HepG2 (cell line): ENCODE data around the gene CASP4. TPM values are rescaled to one million over a fixed set of nuclear protein-coding genes. Genes with fewer than 3 reads are reported as not detected.

Source experiments
- CEBPB ChIP-seq: IDR thresholded peaks from 2 replicates; pipeline ENCODE4 v1.6.1; 2011; ENCODE audit warnings: low read depth, low read length, improper control_type of control experiment, borderline replicate concordance
- ERF ChIP-seq: IDR thresholded peaks from 2 replicates; pipeline ENCODE4 v1.6.1; 2018; ENCODE audit warnings: missing biosample characterization, missing genetic modification reagents
- FOXA1 ChIP-seq, 2 experiments: fragments of 450-650 bp in 1 of 2; sonication (generic) in 1 of 2; formaldehyde crosslinking in 1 of 2; IDR thresholded peaks; 2 replicates each; pipeline versions ENCODE4 v1.4.0 to v1.6.1; 2016 to 2020; ENCODE audit warnings: missing genetic modification reagents in 1 of 2
- GFI1 ChIP-seq: sonication (generic); formaldehyde crosslinking; IDR thresholded peaks from 2 replicates; pipeline ENCODE4 v1.5.0; 2020; ENCODE audit warnings: missing genetic modification reagents, mild to moderate bottlenecking, borderline replicate concordance
- HMG20A ChIP-seq: IDR thresholded peaks from 2 replicates; pipeline ENCODE4 v1.6.1; 2016; ENCODE audit warnings: borderline replicate concordance
- MIXL1 ChIP-seq: IDR thresholded peaks from 2 replicates; pipeline ENCODE4 v1.6.1; 2016
- MTF2 ChIP-seq: sonication (generic); formaldehyde crosslinking; IDR thresholded peaks from 2 replicates; pipeline ENCODE4 v1.5.0; 2020; ENCODE audit warnings: missing genetic modification reagents, borderline replicate concordance
- NFYB ChIP-seq: sonication (generic); formaldehyde crosslinking; IDR thresholded peaks from 2 replicates; pipeline ENCODE4 v1.4.0; 2020; ENCODE audit warnings: missing genetic modification reagents
- ZBTB3 ChIP-seq: sonication (generic); formaldehyde crosslinking; IDR thresholded peaks from 2 replicates; pipeline ENCODE4 v1.4.0; 2020; ENCODE audit warnings: low read depth, mild to moderate bottlenecking, moderate library complexity, missing genetic modification reagents, borderline replicate concordance
- ZBTB7B ChIP-seq: sonication (generic); formaldehyde crosslinking; IDR thresholded peaks from 2 replicates; pipeline ENCODE4 v1.4.0; 2020; ENCODE audit warnings: missing genetic modification reagents
- ZNF331 ChIP-seq: sonication (generic); formaldehyde crosslinking; IDR thresholded peaks from 2 replicates; pipeline ENCODE4 v1.4.0; 2020; ENCODE audit warnings: missing genetic modification reagents
- ZNF501 ChIP-seq: sonication (generic); formaldehyde crosslinking; IDR thresholded peaks from 2 replicates; pipeline ENCODE4 v1.5.1; 2020; ENCODE audit warnings: mild to moderate bottlenecking, moderate library complexity, missing genetic modification reagents
- ZNF562 ChIP-seq: sonication (generic); formaldehyde crosslinking; IDR thresholded peaks from 2 replicates; pipeline ENCODE4 v1.8.0; 2022; ENCODE audit warnings: missing genetic modification reagents, borderline replicate concordance
- ZSCAN30 ChIP-seq: sonication (generic); formaldehyde crosslinking; IDR thresholded peaks from 2 replicates; pipeline ENCODE4 v1.5.0; 2020; ENCODE audit warnings: mild to moderate bottlenecking, missing genetic modification reagents
- polyA plus RNA-seq, 8 experiments: library from polyadenylated mRNA; depleted of rRNA in 3 of 8; stranded (reverse) in 7 of 8; unstranded in 1 of 8; fragments of >200 nt; fragmentation: Illumina TruSeq in 4 of 8; extraction: Trizol in 4 of 8; gene quantifications; 2 replicates each; pipeline versions ENCODE4 v1.2.1 to v1.2.3, GENCODE V29; 2011 to 2016; ENCODE audit warnings: low read depth in 4 of 8, missing spikeins in 1 of 8, mixed read lengths in 1 of 8; ENCODE audit not compliant: insufficient read depth in 1 of 8
- total RNA-seq, 5 experiments: library from RNA; depleted of rRNA; stranded (reverse); fragments of >200 nt; fragmentation: Illumina TruSeq; extraction: Trizol; gene quantifications; 2 replicates each; pipeline ENCODE4 v1.2.3, GENCODE V29; 2016; ENCODE audit warnings: low read depth in 1 of 5
- TF ChIP-seq, protein P1 (sequence below): sonication (generic); formaldehyde crosslinking; IDR thresholded peaks from 2 replicates; pipeline ENCODE4 v1.4.0; 2020; ENCODE audit warnings: mild to moderate bottlenecking, missing genetic modification reagents, borderline replicate concordance
- TF ChIP-seq, protein P2 (sequence below): IDR thresholded peaks from 2 replicates; pipeline ENCODE4 v1.6.1; 2016; ENCODE audit warnings: low read depth, missing genetic modification reagents, missing compliant biosample characterization
- TF ChIP-seq, protein P3 (sequence below): sonication (generic); formaldehyde crosslinking; IDR thresholded peaks from 2 replicates; pipeline ENCODE4 v1.5.0; 2020; ENCODE audit warnings: missing genetic modification reagents
- TF ChIP-seq, protein P4 (sequence below): sonication (generic); formaldehyde crosslinking; IDR thresholded peaks from 2 replicates; pipeline ENCODE4 v1.5.0; 2020; ENCODE audit warnings: missing genetic modification reagents

CASP4 gene
- total and polyA plus RNA-seq, 2 of the 13 experiments (the other 11 are each of a cell fraction or from before 2014, with no cell fraction given), result 56.4 to 69.8 TPM

DNA sequence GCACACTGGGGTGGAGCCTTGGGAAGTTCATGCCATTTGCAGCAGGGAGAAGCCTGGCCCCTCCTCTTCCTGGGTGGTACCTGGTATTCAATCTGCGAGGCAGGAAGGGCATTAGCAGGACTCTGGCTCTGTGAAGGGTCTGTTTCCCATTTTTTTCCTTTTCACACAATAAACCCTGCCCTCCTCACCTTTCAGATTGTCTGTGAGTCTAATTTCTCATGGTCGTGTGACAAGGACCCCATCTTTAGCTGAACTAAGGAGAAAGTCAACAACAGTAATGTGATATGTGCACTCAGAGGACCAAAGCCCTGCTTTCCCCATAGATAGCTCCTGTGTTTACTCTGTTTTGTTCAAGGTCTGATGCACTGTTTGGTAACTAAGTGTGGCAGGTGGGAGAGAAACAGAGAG is 26.6 kb upstream of the CASP4 start (continued):
- no peak for TF ChIP-seq ZNF562 (CRISPR knock-in tag)
- TF ChIP-seq, protein P1, sequence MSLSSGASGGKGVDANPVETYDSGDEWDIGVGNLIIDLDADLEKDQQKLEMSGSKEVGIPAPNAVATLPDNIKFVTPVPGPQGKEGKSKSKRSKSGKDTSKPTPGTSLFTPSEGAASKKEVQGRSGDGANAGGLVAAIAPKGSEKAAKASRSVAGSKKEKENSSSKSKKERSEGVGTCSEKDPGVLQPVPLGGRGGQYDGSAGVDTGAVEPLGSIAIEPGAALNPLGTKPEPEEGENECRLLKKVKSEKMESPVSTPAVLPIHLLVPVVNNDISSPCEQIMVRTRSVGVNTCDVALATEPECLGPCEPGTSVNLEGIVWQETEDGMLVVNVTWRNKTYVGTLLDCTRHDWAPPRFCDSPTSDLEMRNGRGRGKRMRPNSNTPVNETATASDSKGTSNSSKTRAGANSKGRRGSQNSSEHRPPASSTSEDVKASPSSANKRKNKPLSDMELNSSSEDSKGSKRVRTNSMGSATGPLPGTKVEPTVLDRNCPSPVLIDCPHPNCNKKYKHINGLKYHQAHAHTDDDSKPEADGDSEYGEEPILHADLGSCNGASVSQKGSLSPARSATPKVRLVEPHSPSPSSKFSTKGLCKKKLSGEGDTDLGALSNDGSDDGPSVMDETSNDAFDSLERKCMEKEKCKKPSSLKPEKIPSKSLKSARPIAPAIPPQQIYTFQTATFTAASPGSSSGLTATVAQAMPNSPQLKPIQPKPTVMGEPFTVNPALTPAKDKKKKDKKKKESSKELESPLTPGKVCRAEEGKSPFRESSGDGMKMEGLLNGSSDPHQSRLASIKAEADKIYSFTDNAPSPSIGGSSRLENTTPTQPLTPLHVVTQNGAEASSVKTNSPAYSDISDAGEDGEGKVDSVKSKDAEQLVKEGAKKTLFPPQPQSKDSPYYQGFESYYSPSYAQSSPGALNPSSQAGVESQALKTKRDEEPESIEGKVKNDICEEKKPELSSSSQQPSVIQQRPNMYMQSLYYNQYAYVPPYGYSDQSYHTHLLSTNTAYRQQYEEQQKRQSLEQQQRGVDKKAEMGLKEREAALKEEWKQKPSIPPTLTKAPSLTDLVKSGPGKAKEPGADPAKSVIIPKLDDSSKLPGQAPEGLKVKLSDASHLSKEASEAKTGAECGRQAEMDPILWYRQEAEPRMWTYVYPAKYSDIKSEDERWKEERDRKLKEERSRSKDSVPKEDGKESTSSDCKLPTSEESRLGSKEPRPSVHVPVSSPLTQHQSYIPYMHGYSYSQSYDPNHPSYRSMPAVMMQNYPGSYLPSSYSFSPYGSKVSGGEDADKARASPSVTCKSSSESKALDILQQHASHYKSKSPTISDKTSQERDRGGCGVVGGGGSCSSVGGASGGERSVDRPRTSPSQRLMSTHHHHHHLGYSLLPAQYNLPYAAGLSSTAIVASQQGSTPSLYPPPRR (CRISPR knock-in tag), result peak; percentile 69; the same call in 1 of the 2 replicates
- peak; percentile 68 for TF ChIP-seq CEBPB
- 0 out of 2 replicates have a peak, but pooled peaks have one; percentile 34 for TF ChIP-seq MTF2 (CRISPR knock-in tag)
- TF ChIP-seq ZSCAN30 (CRISPR knock-in tag), result no peak
- TF ChIP-seq FOXA1 (IDR thresholded peaks at IDR 0.05), result peak; percentile 86
- peak; percentile 95 for TF ChIP-seq FOXA1 (CRISPR knock-in tag; IDR thresholded peaks at IDR 0.05)
- TF ChIP-seq GFI1 (CRISPR knock-in tag), result 0 out of 2 replicates have a peak, but pooled peaks have one; percentile 26
- TF ChIP-seq, protein P2, sequence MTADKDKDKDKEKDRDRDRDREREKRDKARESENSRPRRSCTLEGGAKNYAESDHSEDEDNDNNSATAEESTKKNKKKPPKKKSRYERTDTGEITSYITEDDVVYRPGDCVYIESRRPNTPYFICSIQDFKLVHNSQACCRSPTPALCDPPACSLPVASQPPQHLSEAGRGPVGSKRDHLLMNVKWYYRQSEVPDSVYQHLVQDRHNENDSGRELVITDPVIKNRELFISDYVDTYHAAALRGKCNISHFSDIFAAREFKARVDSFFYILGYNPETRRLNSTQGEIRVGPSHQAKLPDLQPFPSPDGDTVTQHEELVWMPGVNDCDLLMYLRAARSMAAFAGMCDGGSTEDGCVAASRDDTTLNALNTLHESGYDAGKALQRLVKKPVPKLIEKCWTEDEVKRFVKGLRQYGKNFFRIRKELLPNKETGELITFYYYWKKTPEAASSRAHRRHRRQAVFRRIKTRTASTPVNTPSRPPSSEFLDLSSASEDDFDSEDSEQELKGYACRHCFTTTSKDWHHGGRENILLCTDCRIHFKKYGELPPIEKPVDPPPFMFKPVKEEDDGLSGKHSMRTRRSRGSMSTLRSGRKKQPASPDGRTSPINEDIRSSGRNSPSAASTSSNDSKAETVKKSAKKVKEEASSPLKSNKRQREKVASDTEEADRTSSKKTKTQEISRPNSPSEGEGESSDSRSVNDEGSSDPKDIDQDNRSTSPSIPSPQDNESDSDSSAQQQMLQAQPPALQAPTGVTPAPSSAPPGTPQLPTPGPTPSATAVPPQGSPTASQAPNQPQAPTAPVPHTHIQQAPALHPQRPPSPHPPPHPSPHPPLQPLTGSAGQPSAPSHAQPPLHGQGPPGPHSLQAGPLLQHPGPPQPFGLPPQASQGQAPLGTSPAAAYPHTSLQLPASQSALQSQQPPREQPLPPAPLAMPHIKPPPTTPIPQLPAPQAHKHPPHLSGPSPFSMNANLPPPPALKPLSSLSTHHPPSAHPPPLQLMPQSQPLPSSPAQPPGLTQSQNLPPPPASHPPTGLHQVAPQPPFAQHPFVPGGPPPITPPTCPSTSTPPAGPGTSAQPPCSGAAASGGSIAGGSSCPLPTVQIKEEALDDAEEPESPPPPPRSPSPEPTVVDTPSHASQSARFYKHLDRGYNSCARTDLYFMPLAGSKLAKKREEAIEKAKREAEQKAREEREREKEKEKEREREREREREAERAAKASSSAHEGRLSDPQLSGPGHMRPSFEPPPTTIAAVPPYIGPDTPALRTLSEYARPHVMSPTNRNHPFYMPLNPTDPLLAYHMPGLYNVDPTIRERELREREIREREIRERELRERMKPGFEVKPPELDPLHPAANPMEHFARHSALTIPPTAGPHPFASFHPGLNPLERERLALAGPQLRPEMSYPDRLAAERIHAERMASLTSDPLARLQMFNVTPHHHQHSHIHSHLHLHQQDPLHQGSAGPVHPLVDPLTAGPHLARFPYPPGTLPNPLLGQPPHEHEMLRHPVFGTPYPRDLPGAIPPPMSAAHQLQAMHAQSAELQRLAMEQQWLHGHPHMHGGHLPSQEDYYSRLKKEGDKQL (CRISPR knock-in tag), result 0 out of 2 replicates have a peak, but pooled peaks have one; percentile 63
- TF ChIP-seq ZNF501 (CRISPR knock-in tag), result peak; percentile 77
- TF ChIP-seq, protein P3, sequence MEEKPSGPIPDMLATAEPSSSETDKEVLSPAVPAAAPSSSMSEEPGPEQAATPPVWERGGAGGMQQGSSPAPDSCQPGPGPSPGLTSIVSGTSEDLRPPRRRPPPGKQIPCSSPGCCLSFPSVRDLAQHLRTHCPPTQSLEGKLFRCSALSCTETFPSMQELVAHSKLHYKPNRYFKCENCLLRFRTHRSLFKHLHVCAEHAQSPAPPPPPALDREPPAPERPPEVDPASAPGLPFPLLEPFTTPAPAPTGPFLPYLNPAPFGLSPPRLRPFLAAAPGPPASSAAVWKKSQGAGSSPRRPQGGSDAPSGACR (CRISPR knock-in tag), result peak; percentile 46; the same call in 1 of the 2 replicates
- TF ChIP-seq, protein P4, sequence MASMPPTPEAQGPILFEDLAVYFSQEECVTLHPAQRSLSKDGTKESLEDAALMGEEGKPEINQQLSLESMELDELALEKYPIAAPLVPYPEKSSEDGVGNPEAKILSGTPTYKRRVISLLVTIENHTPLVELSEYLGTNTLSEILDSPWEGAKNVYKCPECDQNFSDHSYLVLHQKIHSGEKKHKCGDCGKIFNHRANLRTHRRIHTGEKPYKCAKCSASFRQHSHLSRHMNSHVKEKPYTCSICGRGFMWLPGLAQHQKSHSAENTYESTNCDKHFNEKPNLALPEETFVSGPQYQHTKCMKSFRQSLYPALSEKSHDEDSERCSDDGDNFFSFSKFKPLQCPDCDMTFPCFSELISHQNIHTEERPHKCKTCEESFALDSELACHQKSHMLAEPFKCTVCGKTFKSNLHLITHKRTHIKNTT (CRISPR knock-in tag), result no peak
- TF ChIP-seq NFYB, result 0 out of 2 replicates have a peak, but pooled peaks have one; percentile 13
- 0 out of 2 replicates have a peak, but pooled peaks have one; percentile 41 for TF ChIP-seq MIXL1 (CRISPR knock-in tag)
- TF ChIP-seq ZBTB3 (CRISPR knock-in tag), result no peak
- peak; percentile 52; the same call in 1 of the 2 replicates for TF ChIP-seq ZNF331 (CRISPR knock-in tag)
- peak; percentile 65; the same call in 1 of the 2 replicates for TF ChIP-seq HMG20A (CRISPR knock-in tag)
- peak; percentile 19; the same call in 1 of the 2 replicates for TF ChIP-seq ERF (CRISPR knock-in tag)
- peak; percentile 57; the same call in 1 of the 2 replicates for TF ChIP-seq ZBTB7B (CRISPR knock-in tag)
